GM12878 (cell line): ENCODE results near the gene IQGAP3. TPM values are rescaled to one million over a fixed set of nuclear protein-coding genes. Genes with fewer than 3 reads are reported as not detected.

Experiments
- ATAC-seq: fragments of 200-7000 bp; cut with Tn5 transposase; 3 replicates; pipeline ENCODE4 v1.9.1; 2020; ENCODE audit warnings: mild to moderate bottlenecking, moderate library complexity
- BruUV-seq: library from RNA; stranded (reverse); fragments of 400-500 nt; replicated peaks from 2 replicates; lab custom pipeline; 2021; lab: Mats Ljungman, UMichigan
- CTCF ChIA-PET: fragments of 300-600 bp; sonication (Branson Sonifier 250); formaldehyde crosslinking; extraction: SDS; loops from one replicate; lab custom pipeline; 2021; ENCODE audit warnings: inconsistent platforms; lab: Yijun Ruan, JAX
- POLR2A ChIA-PET: fragments of 350-600 bp; formaldehyde crosslinking; extraction: SDS; loops from one replicate; lab custom pipeline; 2021; ENCODE audit warnings: inconsistent platforms; lab: Charles Lee
- RAD21 ChIA-PET: fragments of 300-600 bp; sonication (Branson Sonifier 250); formaldehyde crosslinking; loops from one replicate; lab custom pipeline; 2023; ENCODE audit warnings: antibody characterized with exemption; ENCODE audit not compliant: unreplicated experiment; lab: Charles Lee
- SMC1A ChIA-PET: fragments of 300-600 bp; sonication (Branson Sonifier 250); formaldehyde crosslinking; loops from one replicate; lab custom pipeline; 2023; ENCODE audit not compliant: unreplicated experiment, uncharacterized antibody; lab: Charles Lee
- DNase-seq: peaks from one replicate; pipeline ENCODE4 v3.0.0-alpha.2; 2011; ENCODE audit warnings: low read depth, low spot score
- FAIRE-seq: peaks from 3 replicates; lab custom pipeline; 2011; peaks lifted over from hg19 to GRCh38; lab: Jason Lieb, UNC
- H2AFZ ChIP-seq: 2 replicates; pipeline ENCODE4 v1.6.0; 2011; ENCODE audit warnings: low read depth, low read length, control low read depth; ENCODE audit not compliant: control insufficient read depth
- H3K27ac ChIP-seq: 2 replicates; pipeline ENCODE4 v1.5.1; 2011; ENCODE audit warnings: control low read depth; ENCODE audit not compliant: control insufficient read depth, insufficient read depth
- H3K27me3 ChIP-seq, 2 experiments: replicated peaks in 1 of 2; 2 replicates each; pipeline versions ENCODE4 v1.6.0 to v1.6.1; 2011; ENCODE audit warnings: low read length in 1 of 2; ENCODE audit not compliant: control insufficient read depth in 2 of 2, insufficient read depth in 2 of 2
- H3K36me3 ChIP-seq, 2 experiments: 2 replicates each; pipeline ENCODE4 v1.5.1; 2011; ENCODE audit warnings: low read length in 1 of 2; ENCODE audit not compliant: control insufficient read depth in 2 of 2, insufficient read depth in 2 of 2
- H3K4me1 ChIP-seq: 2 replicates; pipeline ENCODE4 v1.6.1; 2011; ENCODE audit warnings: mild to moderate bottlenecking, low read length, moderate library complexity, mixed read lengths; ENCODE audit not compliant: control insufficient read depth, insufficient read depth
- H3K4me2 ChIP-seq: 2 replicates; pipeline ENCODE4 v1.6.0; 2011; ENCODE audit warnings: control low read depth; ENCODE audit not compliant: control insufficient read depth, insufficient read depth
- H3K4me3 ChIP-seq: fragments of 200-600 bp; sonication (generic); 2 replicates; pipeline ENCODE4 v1.5.1; 2016
- H3K79me2 ChIP-seq: 2 replicates; pipeline ENCODE4 v1.6.0; 2011; ENCODE audit warnings: low read length; ENCODE audit not compliant: control insufficient read depth, insufficient read depth
- H3K9ac ChIP-seq: 2 replicates; pipeline ENCODE4 v1.8.0; 2011; ENCODE audit warnings: low read length, control low read depth, mixed read lengths; ENCODE audit not compliant: control insufficient read depth, insufficient read depth
- H3K9me3 ChIP-seq: replicated peaks from 3 replicates; pipeline ENCODE4 v1.5.1; 2011; ENCODE audit warnings: mild to moderate bottlenecking, low read length; ENCODE audit not compliant: control insufficient read depth, insufficient read depth
- H4K20me1 ChIP-seq: 2 replicates; pipeline ENCODE4 v1.6.0; 2011; ENCODE audit not compliant: control insufficient read depth, insufficient read depth
- BHLHE40 ChIP-seq, 2 experiments: fragments of 450-650 bp in 1 of 2; IDR thresholded peaks; 2 replicates each; pipeline ENCODE4 v1.6.1; 2011 to 2017; ENCODE audit warnings: low read depth in 2 of 2, borderline replicate concordance in 1 of 2, improper control_type of control experiment in 1 of 2, low read length in 1 of 2, mild to moderate bottlenecking in 1 of 2
- CBFB ChIP-seq: IDR thresholded peaks from 2 replicates; pipeline ENCODE4 v1.6.1; 2016; ENCODE audit warnings: antibody characterized with exemption, low read depth
- CBX5 ChIP-seq: sonication (generic); IDR thresholded peaks from 2 replicates; pipeline ENCODE4 v1.6.1; 2016; ENCODE audit warnings: low read depth, moderate library complexity, mild to moderate bottlenecking, inconsistent platforms
- CEBPZ ChIP-seq: fragments of 150-350 bp; IDR thresholded peaks from 2 replicates; pipeline ENCODE4 v1.6.1; 2016; ENCODE audit warnings: low read depth, low read length
- CHD4 ChIP-seq: fragments of 200-600 bp; sonication (generic); IDR thresholded peaks from 2 replicates; pipeline ENCODE4 v1.6.1; 2016; ENCODE audit warnings: mild to moderate bottlenecking
- FOXK2 ChIP-seq: fragments of 450-650 bp; IDR thresholded peaks from 2 replicates; pipeline ENCODE4 v1.6.1; 2017; ENCODE audit warnings: mild to moderate bottlenecking, moderate library complexity
- HDAC2 ChIP-seq: fragments of 200-600 bp; sonication (generic); IDR thresholded peaks from 2 replicates; pipeline ENCODE4 v1.6.1; 2017
- HDAC6 ChIP-seq: fragments of 200-600 bp; sonication (generic); IDR thresholded peaks from one replicate; pipeline ENCODE4 v1.8.0; 2017; ENCODE audit warnings: antibody characterized with exemption; ENCODE audit not compliant: unreplicated experiment
- HSF1 ChIP-seq: fragments of 150-350 bp; IDR thresholded peaks from 2 replicates; pipeline ENCODE4 v1.6.1; 2014; ENCODE audit warnings: mild to moderate bottlenecking, low read depth, low read length
- IKZF1 ChIP-seq: fragments of 450-650 bp; conservative IDR thresholded peaks from 2 replicates; pipeline ENCODE4 v1.6.1; 2017; ENCODE audit warnings: antibody characterized with exemption, mild to moderate bottlenecking
- LARP7 ChIP-seq: fragments of 450-650 bp; IDR thresholded peaks from 2 replicates; pipeline ENCODE4 v1.6.1; 2017; ENCODE audit warnings: mild to moderate bottlenecking
- MEF2A ChIP-seq: IDR thresholded peaks from 2 replicates; pipeline ENCODE4 v1.6.1; 2011; ENCODE audit warnings: low read depth, mild to moderate bottlenecking, low read length, moderate library complexity; ENCODE audit not compliant: insufficient read depth
- POU2F2 ChIP-seq: IDR thresholded peaks from 3 replicates; pipeline ENCODE4 v1.6.1; 2011; ENCODE audit warnings: low read depth, mild to moderate bottlenecking, low read length, borderline replicate concordance
- ZNF24 ChIP-seq: fragments of 450-650 bp; IDR thresholded peaks from 2 replicates; pipeline ENCODE4 v1.6.1; 2017; ENCODE audit warnings: antibody characterized with exemption, mild to moderate bottlenecking
- WGBS: methylation state at CpG from one replicate; pipeline ENCODE4 v1.1.6; 2016; ENCODE audit warnings: low lambda C conversion rate; ENCODE audit not compliant: insufficient replicate concordance, insufficient coverage; ENCODE audit errors: missing lambda C conversion rate; 5-methylcytosine and 5-hydroxymethylcytosine counted together
- in situ Hi-C: fragments of 300-500 bp; cut with MboI; formaldehyde crosslinking; loops from 9 replicates; pipeline ENCODE4 v1.14.3; 2018; ENCODE audit warnings: mixed read lengths
- intact Hi-C: fragments of 100-400 bp; cut with micrococcal nuclease; formaldehyde crosslinking; loops from one replicate; pipeline ENCODE4 v1.14.2; 2022; ENCODE audit not compliant: unreplicated experiment
- polyA plus RNA-seq, 11 experiments: library from polyadenylated mRNA; depleted of rRNA in 4 of 11; unstranded in 6 of 11; stranded (reverse) in 5 of 11; fragments of >200 nt; fragmentation: Nextera tagmentation in 4 of 11; fragmentation: Illumina TruSeq in 1 of 11; extraction: Ambion mirVana in 4 of 11; extraction: Trizol in 1 of 11; gene quantifications; 1 replicate in 1 of 11; 2 replicates in 10 of 11; pipeline versions ENCODE4 v1.2.1 to v1.2.3, GENCODE V29; 2011 to 2016; ENCODE audit warnings: inconsistent platforms in 2 of 11, missing spikeins in 2 of 11, low read depth in 1 of 11
- total RNA-seq, 4 experiments: library from RNA; depleted of rRNA in 3 of 4; stranded (reverse); fragments of >200 nt in 3 of 4; fragmentation: Illumina TruSeq in 1 of 4; extraction: Trizol in 1 of 4; gene quantifications; 2 replicates each; pipeline versions ENCODE4 v1.2.1 to v1.2.3, GENCODE V29; 2013 to 2021

IQGAP3 gene
- total and polyA plus RNA-seq, 10 of the 15 experiments (the other 5 are each of a cell fraction or from before 2014, with no cell fraction given): 1.1 to 10.7 (median 7.9) TPM

- Histone ChIP-seq H3K9me3 (no peaks in the 10 kb centered on the region), H3K79me2 (no peaks in the 10 kb centered on the region), H2AFZ (no peak overlapping the region), H3K9ac (no peak overlapping the region), H4K20me1 (no peaks in the 10 kb centered on the region), H3K27me3 (no peaks in the 10 kb centered on the region), H3K4me2 (no peak overlapping the region), H3K36me3 (peaks cover 0 to 2% of the 10 kb centered on the region in 2 experiments; a peak in 2 of 4 replicates), H3K4me1 (no peaks in the 10 kb centered on the region), H3K27ac (no peak overlapping the region), H3K4me3 (no peak overlapping the region)
- POLR2A ChIA-PET: interaction anchor here (0.7 kb wide), 1 partner anchor 16 kb away, joined by 5 read pairs; no protein-coding TSS in a partner anchor
- RAD21 ChIA-PET: interaction anchor here (0.6 kb wide), 1 partner anchor 37 kb away, joined by 3 read pairs; no protein-coding TSS in a partner anchor
- FAIRE-seq (no peak), DNase-seq (no peak), ATAC-seq (no peak)
- no TSS peak for BruUV-seq
- CTCF ChIA-PET: no interaction called here
- in situ Hi-C loops: no loop called here
- TF ChIP-seq FOXK2: no peak
- no peak for TF ChIP-seq HDAC6
- no peak for TF ChIP-seq ZNF24
- TF ChIP-seq HSF1: no peak
- TF ChIP-seq IKZF1: no peak
- no peak for TF ChIP-seq POU2F2
- intact Hi-C loops: no loop called here
- WGBS: 98% methylated on average over 3 of the region's 3 CpGs
- SMC1A ChIA-PET: no interaction called here
Measured at GRCh38 chr1:156544592-156545102, 27.7 kb downstream of the IQGAP3 start.

- RAD21 ChIA-PET: no interaction called here
- no peak for ATAC-seq
- TF ChIP-seq HDAC2 (no peak), CBFB (no peak), LARP7 (no peak), CHD4 (no peak), CBX5 (no peak), MEF2A (no peak), HDAC6 (no peak), CEBPZ (no peak), BHLHE40 (IDR thresholded peaks at IDR 0.05; ENCODE audit: borderline replicate concordance in 1 of 2, low read depth in 2 of 2, low read length in 1 of 2) (no peak)
Measured at GRCh38 chr1:156543066-156543465, 29.3 kb downstream of the IQGAP3 start.

More at GRCh38 chr1:156543066-156543465, 29.3 kb downstream of the IQGAP3 start:
- POLR2A ChIA-PET: interaction anchor here (0.6 to 0.8 kb wide), 2 partner anchors 11 to 18 kb away, joined by 3 read pairs; no protein-coding TSS in a partner anchor
- no peak overlapping the region for H2AFZ ChIP-seq
- 67% methylated on average over 1 of the region's 1 CpG for WGBS
- H3K79me2 ChIP-seq: no peaks in the 10 kb centered on the region
- SMC1A ChIA-PET: no interaction called here
- no peaks in the 10 kb centered on the region for H4K20me1 ChIP-seq
- CTCF ChIA-PET: no interaction called here
- no peaks in the 10 kb centered on the region for H3K4me1 ChIP-seq
- H3K27ac ChIP-seq: no peak overlapping the region
- in situ Hi-C loops (no loop called here), intact Hi-C loops (no loop called here)
- no peaks in the 10 kb centered on the region for H3K9me3 ChIP-seq
- no peaks in the 10 kb centered on the region; a peak in 1 of 4 replicates for H3K36me3 ChIP-seq
- DNase-seq (no peak), FAIRE-seq (no peak)
- H3K27me3 ChIP-seq: no peaks in the 10 kb centered on the region
- no peak overlapping the region for H3K4me2 ChIP-seq
- no peak overlapping the region for H3K4me3 ChIP-seq
- no TSS peak for BruUV-seq
- no peak overlapping the region for H3K9ac ChIP-seq
